Stimulated activated CD4-positive, alpha-beta T cell treated with anti-CD3 and anti-CD28 coated beads, Interleukin-2, amount 100 ng/mL, for 24 hours (primary cell): ENCODE results near the gene MAN1C1.
A peak's percentile ranks its signal among the peaks of the same experiment; 100 is the strongest.
"Not testable (repeated sequence)": the region's sequence is repeated elsewhere in the genome, so short reads cannot be mapped to it uniquely, and the experiment has no call there.

ENCODE experiments used
- DNase-seq, 2 donors: peaks; one replicate each; pipeline ENCODE4 v3.0.0-alpha.2; 2020

MAN1C1 gene

GRCh38 chr1:25658791-25659431 lies 42.3 kb downstream of the MAN1C1 start:
- no peak for DNase-seq

- DNase-seq, result no peak
Observed at GRCh38 chr1:25661043-25661815, 44.6 kb downstream of the MAN1C1 start.

GRCh38 chr1:25662061-25662460 lies 45.5 kb downstream of the MAN1C1 start:
- DNase-seq, result no peak

GRCh38 chr1:25662959-25663358 lies 46.4 kb downstream of the MAN1C1 start:
- not testable (repeated sequence) for DNase-seq

GRCh38 chr1:25664357-25665199 lies 48.0 kb downstream of the MAN1C1 start:
- no peak for DNase-seq

GRCh38 chr1:25666460-25666859 lies 49.9 kb downstream of the MAN1C1 start:
- no peak for DNase-seq

- no peak for DNase-seq
Observed at GRCh38 chr1:25668931-25669573, 52.5 kb downstream of the MAN1C1 start.

- no peak for DNase-seq
Observed at GRCh38 chr1:25669781-25670567, 53.4 kb downstream of the MAN1C1 start.

- no peak for DNase-seq
Observed at GRCh38 chr1:25671929-25672328, 55.3 kb downstream of the MAN1C1 start.

GRCh38 chr1:25672763-25673409 lies 56.3 kb downstream of the MAN1C1 start:
- no peak for DNase-seq

GRCh38 chr1:25673456-25673855 lies 56.9 kb downstream of the MAN1C1 start:
- DNase-seq, result no peak

- no peak for DNase-seq
Observed at GRCh38 chr1:25673962-25674806, 57.6 kb downstream of the MAN1C1 start.

- no peak for DNase-seq
Observed at GRCh38 chr1:25674807-25675084, 58.2 kb downstream of the MAN1C1 start.

GRCh38 chr1:25675729-25676476 lies 59.3 kb downstream of the MAN1C1 start:
- peak; percentile 80 to 81 for DNase-seq

GRCh38 chr1:25676488-25676887 lies 59.9 kb downstream of the MAN1C1 start:
- peak in 1 of 2 donors; percentile 34 for DNase-seq

GRCh38 chr1:25677193-25677773 lies 60.7 kb downstream of the MAN1C1 start:
- DNase-seq, result no peak

GRCh38 chr1:25679171-25679570 lies 62.6 kb downstream of the MAN1C1 start:
- no peak for DNase-seq

- DNase-seq, result no peak
Observed at GRCh38 chr1:25680701-25681100, 64.1 kb downstream of the MAN1C1 start.

- DNase-seq, result no peak
Observed at GRCh38 chr1:25682059-25682601, 65.5 kb downstream of the MAN1C1 start.
